GM18858 (cell line): ENCODE results near the gene CNN2.

ENCODE experiments used
- ATAC-seq: cut with Tn5 transposase; IDR thresholded peaks from one replicate; pipeline ENCODE4 v1.9.1; 2021; ENCODE audit not compliant: unreplicated experiment

The CNN2 gene

DNA sequence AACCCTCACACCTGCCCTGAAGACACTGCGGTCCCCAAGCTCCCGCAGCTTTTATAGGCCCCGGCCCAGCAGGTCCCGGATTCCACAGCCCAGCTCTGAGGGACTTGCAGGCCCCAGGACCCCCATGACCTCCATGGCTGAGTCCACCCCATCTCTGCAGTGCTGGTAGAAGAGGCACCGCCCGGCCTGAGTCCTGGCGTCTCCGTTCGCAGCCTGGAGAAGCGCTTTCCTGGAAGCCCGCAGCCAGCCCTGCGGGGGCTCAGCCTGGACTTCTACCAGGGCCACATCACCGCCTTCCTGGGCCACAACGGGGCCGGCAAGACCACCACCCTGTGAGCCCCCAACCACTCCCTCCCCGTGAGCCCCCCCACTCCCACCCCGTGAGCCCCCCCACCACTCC, 22.7 kb downstream of the CNN2 start:
- ATAC-seq, result no peak

DNA sequence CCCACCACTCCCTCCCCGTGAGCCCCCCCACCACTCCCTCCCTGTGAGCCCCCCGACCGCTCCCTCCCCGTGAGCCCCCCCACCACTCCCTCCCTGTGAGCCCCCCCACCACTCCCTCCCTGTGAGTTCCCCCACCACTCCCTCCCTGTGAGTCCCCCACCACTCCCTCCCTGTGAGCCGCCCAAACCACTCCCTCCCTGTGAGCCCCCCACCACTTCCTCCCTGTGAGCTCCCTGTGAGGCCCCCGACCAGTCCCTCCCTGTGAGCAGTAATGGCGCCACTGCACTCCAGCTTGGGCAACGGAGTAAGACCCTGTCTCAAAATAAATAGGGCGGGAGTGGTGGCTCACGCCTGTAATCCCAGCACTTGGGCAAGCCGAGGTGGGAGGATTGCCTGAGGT, 23.4 kb downstream of the CNN2 start:
- no peak for ATAC-seq

DNA sequence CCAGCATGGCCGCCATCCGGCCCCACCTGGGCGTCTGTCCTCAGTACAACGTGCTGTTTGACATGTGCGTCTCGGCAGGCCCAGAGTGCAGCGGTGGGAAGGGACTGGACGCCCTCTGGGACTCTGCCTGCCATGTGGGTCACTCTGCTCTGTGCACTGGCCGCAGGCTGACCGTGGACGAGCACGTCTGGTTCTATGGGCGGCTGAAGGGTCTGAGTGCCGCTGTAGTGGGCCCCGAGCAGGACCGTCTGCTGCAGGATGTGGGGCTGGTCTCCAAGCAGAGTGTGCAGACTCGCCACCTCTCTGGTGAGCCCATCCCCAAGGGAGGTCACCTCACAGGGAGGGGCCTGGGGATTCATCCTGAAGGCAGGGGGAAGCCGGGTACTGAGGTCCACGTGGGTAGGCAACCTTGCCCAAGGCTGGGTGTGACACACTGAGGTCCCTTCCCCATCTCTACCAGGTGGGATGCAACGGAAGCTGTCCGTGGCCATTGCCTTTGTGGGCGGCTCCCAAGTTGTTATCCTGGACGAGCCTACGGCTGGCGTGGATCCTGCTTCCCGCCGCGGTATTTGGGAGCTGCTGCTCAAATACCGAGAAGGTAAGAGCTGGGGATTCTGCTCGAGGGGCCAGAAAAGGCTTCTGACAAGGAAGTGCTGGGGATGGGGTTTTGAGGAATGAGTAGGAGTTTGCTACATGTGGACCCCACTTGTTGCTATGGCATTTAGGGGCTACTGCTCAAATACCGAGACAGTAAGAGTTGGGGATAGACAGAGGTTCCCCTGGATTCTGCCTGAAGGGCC, 24.8 kb downstream of the CNN2 start:
- no peak for ATAC-seq

DNA sequence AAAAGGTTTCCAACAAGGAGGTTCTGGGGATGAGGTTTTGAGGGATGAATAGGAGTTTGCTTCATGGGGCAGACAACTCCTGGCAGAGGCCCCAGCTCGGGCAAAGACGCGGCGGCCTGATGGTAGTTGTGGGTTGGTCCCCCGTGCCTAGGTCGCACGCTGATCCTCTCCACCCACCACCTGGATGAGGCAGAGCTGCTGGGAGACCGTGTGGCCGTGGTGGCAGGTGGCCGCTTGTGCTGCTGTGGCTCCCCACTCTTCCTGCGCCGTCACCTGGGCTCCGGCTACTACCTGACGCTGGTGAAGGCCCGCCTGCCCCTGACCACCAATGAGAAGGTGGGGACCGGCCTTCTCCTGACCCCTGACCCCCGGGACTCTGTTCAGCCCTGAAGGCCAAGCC, 25.4 kb downstream of the CNN2 start:
- ATAC-seq, result no peak

DNA sequence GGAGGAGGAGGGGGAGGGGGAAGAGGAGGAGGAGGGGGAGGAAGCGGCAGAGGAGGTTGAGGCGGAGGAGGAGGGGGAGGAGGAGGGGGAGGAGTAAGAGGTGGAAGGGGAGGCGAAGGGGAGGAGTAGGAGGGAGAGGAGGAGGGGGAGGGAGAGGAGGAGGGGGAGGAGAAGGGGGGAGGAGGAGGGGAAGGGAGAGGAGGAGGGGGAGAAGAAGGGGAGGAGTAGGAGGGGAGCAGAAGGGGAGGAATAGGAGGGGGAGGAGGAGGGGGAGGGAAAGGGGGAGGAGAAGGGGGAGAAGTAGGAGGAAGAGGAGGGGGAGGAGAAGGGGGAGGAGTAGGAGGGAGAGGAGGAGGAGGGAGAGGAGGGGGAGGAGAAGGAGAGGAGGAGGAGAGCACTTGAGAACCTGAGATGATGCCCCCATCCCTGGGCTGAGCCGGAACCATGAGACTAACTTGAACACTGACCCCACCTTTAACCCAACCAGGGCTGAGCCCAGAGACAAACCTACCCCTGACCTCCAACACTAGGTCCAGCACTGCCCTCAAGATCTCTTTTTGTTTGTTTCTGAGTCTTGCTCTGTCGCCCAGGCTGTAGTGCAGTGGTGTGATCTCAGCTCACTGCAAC, 26.1 kb downstream of the CNN2 start:
- no peak for ATAC-seq

DNA sequence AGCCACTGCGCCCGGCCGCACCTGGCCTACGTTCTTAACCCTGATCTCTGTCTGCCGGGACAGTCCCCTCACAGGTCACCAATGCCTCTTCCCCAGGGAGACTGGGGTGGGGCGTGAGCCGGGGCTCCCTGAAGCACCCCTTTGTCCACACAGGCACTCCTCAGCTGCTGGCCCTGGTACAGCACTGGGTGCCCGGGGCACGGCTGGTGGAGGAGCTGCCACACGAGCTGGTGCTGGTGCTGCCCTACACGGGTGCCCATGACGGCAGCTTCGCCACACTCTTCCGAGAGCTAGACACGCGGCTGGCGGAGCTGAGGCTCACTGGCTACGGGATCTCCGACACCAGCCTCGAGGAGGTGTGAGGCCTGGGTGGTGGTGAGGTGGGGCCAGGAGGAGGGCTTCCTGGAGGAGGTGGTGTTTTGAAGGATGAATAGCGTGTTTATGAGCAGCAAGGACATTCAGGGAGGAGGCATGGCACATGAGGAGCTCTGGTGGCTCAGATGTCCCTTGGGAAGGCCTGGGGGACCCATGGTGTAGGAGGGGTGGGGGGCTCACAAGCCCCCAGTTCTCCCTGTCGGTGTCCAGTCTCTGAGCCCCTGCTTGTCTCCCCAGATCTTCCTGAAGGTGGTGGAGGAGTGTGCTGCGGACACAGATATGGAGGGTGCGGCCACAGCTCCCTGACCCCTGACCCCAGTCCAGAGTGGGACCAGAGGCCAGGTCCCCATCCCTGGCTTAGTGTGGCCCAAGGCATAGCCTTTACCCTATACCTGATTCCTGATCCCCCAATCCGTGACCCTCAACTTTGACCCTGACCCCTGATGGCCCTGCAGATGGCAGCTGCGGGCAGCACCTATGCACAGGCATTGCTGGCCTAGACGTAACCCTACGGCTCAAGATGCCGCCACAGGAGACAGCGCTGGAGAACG, 27.0 kb downstream of the CNN2 start:
- ATAC-seq, result no peak

DNA sequence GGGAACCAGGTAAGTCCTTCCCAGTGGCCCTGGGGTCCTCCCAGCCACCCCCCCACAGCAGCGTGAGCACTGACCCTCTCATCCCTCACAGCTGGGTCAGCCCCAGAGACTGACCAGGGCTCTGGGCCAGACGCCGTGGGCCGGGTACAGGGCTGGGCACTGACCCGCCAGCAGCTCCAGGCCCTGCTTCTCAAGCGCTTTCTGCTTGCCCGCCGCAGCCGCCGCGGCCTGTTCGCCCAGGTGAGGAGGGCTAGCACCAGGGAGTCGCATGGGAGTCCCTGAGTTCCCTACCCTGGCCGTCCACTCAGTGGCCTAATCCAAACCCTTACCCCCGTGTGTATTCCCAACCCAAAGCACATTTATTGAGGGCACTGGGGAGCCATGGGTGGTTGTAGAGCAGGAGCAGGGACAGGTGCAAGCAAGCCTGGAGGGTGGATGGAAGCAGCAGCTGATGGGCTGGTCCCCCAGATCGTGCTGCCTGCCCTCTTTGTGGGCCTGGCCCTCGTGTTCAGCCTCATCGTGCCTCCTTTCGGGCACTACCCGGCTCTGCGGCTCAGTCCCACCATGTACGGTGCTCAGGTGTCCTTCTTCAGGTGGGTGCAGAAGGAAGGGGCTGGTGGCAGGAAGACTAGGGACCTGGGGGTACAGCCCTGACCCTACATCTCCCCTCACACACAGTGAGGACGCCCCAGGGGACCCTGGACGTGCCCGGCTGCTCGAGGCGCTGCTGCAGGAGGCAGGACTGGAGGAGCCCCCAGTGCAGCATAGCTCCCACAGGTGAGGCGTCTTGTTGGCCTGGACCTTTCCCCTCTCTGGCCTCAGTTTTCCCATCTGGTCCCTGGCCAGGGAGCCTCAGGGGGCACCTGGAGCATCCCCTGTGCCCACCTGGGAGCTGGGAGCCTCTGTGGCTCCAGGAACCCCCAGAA, 28.0 kb downstream of the CNN2 start:
- no peak for ATAC-seq

DNA sequence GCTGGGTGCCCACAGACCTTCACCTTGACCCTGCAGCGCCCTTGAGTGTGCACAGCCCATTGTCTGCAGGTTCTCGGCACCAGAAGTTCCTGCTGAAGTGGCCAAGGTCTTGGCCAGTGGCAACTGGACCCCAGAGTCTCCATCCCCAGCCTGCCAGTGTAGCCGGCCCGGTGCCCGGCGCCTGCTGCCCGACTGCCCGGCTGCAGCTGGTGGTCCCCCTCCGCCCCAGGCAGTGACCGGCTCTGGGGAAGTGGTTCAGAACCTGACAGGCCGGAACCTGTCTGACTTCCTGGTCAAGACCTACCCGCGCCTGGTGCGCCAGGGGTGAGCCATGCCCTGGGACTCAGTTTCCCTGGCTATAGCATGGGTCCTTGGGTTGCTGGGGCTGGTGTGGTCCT, 28.6 kb downstream of the CNN2 start:
- no peak for ATAC-seq

DNA sequence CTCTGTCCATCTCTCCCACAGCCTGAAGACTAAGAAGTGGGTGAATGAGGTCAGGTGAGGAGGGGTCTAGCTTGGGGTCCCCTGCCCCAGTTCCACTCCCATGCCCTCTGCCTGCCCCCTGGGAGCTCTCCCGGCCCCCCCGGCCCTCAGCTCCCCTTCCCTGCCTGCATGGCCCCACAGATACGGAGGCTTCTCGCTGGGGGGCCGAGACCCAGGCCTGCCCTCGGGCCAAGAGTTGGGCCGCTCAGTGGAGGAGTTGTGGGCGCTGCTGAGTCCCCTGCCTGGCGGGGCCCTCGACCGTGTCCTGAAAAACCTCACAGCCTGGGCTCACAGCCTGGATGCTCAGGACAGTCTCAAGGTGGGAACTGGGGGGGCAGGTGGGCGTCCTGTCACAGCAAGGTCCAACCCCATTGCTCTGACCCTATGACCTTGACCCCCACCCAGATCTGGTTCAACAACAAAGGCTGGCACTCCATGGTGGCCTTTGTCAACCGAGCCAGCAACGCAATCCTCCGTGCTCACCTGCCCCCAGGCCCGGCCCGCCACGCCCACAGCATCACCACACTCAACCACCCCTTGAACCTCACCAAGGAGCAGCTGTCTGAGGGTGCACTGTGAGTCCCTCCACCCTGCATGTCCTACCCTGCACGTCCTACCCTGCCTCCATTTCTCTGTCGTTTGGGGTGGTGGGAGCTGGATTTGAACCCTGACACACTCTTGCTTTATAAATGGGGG, 29.6 kb downstream of the CNN2 start:
- ATAC-seq, result no peak

DNA sequence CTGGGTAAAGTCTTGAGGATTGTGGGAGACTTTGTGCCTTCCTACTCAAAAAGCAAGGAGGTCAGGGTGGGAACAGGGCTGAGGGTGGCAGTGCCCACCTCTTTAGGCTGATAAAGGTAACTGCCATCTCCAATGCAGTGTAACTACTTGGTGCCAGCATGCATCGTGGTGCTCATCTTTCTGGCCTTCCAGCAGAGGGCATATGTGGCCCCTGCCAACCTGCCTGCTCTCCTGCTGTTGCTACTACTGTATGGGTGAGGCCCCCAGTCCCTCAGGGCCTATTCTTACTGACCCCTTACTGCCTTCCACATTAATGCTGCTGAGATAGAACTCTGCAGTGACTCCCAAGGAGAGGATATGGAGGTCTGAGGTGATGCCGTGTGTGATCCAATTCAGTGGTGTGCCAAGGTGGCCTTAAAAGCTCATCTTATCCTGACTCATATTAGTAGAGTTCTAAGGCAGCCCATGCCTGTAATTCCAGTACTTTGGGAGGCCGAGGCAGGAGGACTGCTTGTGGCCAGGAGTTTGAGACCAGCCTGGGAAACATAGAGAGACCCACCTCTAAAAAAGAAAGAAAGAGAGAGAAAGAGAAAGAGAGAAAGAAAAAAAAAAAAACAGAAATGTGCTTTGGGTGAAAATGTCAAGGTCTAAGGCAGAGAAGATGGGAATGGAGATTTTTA, 30.9 kb downstream of the CNN2 start:
- ATAC-seq, result no peak

DNA sequence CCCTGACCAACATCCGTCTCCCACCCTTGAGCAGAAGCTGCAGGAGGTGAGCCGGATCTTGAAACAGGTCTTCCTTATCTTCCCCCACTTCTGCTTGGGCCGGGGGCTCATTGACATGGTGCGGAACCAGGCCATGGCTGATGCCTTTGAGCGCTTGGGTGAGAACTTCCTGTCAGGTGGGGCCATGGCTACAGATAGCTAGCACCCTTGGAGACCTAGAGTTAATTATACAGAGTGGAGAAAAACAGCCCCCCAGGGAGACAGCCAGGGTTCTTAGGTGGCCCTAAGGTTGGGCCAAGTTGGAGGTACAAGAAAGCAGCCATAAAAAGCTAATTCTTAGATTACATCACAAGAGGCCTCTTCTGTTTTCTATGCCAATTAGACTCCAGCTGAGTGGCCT, 31.7 kb downstream of the CNN2 start:
- ATAC-seq, result no peak

DNA sequence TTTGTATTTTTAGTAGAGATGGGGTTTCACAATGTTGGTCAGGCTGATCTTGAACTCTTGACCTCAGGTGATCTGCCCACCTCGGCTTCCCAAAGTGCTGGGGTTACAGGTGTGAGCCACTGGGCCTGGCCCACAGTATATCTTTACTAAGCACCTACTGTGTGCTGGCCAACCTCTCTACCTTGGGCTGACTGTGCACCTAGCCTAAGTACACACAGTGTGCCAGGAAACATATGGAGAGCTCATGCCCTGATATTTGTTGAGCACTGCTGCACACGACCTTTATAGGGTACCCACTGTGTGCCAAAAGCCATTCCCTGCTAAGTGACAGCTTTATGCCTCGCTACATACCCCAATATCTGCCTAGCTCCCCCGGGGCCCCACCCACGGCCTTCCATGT, 34.3 kb downstream of the CNN2 start:
- ATAC-seq, result no peak

DNA sequence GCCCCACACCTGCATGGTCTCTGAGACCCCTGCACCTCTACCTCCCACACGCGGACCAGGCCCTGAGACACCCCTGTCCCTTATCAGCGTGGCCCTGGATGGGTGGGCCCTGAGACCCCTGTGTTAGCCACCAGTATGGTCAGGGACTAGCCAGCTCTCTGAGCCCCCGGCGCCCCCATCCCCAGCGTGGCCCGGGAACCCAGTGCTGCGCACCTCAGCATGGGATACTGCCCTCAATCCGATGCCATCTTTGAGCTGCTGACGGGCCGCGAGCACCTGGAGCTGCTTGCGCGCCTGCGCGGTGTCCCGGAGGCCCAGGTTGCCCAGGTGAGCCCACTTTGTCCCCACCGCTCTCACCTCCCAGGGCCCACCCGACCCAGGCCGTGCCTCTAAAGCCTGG, 35.6 kb downstream of the CNN2 start:
- ATAC-seq, result no peak

DNA sequence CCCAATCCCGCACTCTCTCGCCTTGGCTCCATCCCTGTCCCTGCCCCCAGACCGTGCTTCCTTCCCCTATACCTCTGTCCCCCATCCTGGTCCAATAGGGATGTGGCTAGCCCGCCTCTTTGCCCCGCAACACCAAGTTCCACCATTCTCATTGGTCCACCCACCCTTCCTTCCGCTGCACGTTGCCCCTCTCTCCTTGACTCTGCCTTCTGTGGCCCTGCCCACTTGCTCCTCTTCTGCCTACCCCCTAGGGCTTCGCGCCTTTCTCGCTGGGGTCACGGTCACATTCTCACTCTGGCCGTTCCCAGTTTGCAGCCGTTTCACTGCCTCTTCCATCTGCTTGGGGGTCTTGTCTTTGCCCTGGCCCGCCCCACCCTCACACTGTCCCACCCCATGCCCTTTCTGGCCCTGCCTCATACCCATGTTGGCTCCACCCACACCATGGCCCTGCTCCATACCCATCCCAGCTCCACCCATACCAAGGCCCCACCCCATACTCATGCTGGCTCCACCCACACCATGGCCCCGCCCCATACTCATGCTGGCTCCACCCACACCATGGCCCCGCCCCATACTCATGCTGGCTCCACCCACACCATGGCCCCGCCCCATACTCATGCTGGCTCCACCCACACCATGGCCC, 36.1 kb downstream of the CNN2 start:
- no peak for ATAC-seq

DNA sequence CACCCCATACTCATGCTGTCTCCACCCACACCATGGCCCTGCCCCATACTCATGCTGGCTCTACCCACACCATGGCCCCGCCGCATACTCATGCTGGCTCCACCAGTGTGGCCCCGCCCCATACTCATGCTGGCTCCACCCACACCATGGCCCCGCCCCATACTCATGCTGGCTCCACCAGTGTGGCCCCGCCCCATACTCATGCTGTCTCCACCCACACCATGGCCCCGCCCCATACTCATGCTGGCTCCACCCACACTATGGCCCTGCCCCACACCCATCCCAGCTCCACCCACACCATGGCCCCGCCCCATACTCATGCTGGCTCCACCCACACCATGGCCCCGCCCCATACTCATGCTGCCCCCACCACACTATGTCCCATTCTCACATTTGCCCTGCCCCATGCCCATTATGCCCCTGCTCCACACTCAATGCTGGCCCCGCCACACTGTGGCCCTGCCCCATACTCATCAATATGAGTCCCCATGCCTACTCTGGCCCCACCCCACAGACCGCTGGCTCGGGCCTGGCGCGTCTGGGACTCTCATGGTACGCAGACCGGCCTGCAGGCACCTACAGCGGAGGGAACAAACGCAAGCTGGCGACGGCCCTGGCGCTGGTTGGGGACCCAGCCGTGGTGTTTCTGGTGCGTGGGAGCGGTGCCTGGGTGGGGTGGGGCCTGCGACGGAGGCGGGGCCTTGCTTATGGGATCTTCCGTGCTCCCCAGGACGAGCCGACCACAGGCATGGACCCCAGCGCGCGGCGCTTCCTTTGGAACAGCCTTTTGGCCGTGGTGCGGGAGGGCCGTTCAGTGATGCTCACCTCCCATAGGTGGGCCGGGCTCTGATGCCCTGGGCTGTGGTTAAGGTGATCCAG, 36.9 kb downstream of the CNN2 start:
- ATAC-seq, result no peak

DNA sequence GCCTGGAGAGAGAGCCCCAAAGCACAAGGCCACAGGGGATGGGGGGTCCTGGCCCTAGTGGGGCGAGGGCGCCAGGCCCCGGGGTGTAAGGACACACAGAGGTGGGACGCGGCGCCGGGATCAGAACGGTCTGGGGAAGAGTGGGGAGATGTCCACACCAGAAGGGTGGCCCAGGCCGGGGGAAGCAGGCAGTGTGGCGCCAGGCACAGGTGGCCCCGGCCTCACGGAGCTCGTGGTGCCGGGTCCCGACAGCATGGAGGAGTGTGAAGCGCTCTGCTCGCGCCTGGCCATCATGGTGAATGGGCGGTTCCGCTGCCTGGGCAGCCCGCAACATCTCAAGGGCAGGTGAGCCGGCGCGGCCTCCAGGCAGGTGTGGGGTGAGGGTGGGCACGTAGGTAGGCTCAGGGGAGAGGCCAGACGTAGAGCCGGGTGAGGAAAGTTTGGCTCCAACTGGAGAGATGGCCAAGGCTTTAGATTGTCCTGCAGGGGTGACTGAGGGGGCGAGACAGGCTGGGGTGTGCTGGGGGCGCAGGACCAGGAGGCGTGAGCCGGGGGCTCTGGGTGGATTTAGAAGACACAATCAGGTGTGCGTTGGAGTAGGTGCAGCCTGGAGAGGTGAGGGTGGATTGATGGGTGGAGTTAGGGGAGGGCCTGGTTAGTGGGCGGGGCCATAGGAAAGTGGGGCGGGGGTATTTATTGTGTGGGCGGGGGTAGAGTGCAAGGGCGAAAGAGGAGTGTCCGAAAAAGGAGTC, 37.7 kb downstream of the CNN2 start:
- ATAC-seq, result no peak
